NCI-H226 (cell line): ENCODE measurements around the gene CARMIL3.
"Not testable (repeated sequence)": the region's sequence is repeated elsewhere in the genome, so short reads cannot be mapped to it uniquely, and the experiment has no call there.

Source experiments
- DNase-seq: peaks from one replicate; pipeline ENCODE4 v3.0.0-alpha.2; 2015

CARMIL3 gene

DNA sequence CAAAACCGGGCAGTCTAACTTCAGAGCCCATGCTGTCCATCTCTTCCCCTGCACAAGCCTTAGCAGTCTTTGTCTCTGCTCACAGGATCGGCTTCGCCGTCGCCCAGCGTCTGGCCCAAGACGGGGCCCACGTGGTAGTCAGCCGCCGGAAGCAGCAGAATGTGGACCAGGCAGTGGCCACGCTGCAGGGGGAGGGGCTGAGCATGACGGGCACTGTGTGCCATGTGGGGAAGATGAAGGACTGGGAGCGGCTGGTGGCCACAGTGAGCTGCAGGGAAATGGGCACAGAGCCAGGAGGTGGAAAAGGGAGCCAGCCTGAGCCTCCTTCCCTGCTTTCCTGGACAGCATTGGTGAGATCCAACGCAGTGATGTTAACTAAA, 14.2 kb upstream of the CARMIL3 start:
- no peak for DNase-seq

- no peak for DNase-seq
Measured at GRCh38 chr14:24038686-24039085, 13.1 kb upstream of the CARMIL3 start.

GRCh38 chr14:24040692-24041091, 11.1 kb upstream of the CARMIL3 start:
- DNase-seq: no peak

GRCh38 chr14:24042746-24043145, 9.1 kb upstream of the CARMIL3 start:
- DNase-seq: no peak

DNA sequence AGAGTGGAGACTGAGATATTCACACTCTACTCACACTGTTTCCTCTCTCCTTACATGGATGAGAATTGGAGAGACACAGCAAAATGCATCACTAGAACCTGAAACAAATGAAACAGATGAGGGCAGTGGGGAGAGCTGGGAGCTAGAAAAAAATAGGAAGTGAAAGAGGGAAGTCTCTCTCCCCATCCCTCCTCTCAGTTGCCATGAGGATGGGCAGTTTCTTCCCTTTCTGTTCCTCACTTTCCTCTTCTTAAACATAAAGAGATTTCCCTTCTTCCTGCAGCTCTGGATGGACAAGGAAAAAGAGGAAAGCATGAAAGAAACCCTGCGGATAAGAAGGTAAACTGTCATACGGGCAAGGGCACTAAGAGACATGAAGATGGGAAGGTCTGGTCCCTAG, 2.8 kb upstream of the CARMIL3 start:
- DNase-seq: not testable (repeated sequence)

GRCh38 chr14:24050753-24051152, 1.1 kb upstream of the CARMIL3 start:
- DNase-seq: not testable (repeated sequence)

DNA sequence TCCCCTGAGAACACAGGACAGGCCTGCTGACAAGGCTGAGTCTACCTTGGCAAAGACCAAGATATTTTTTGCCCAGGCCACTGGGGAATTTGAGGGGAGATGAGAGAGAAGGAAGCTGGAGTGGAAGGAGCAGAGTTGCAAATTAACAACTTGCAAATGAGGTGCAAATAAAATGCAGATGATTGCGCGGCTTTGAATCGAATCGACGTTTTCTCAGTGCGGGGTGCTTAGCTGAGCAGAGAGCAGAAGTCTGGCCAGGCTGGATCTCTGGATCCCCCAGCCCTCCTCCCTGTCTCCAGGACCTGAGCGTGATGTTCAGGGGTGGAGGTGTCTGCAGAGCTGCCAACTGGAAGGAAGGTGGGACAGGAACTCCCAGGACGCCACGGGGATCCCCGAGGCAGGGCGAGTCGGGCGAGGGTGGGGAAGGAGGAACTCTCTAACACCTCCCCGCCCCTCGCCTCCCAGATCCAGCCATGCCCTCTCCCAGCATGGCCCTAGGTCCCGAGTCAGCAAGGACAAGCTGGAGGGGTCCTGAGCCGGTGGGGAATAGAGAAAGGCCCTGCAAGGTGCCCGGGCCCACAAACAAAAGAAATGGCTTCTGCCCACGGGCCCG, 527 bp upstream of the CARMIL3 start:
- DNase-seq: no peak

- no peak for DNase-seq
Measured at GRCh38 chr14:24052656-24053547, 1.1 kb downstream of the CARMIL3 start.

GRCh38 chr14:24053548-24054323, 1.9 kb downstream of the CARMIL3 start:
- no peak for DNase-seq

GRCh38 chr14:24054324-24054641, 2.5 kb downstream of the CARMIL3 start:
- DNase-seq: no peak

GRCh38 chr14:24054646-24055045, 2.8 kb downstream of the CARMIL3 start:
- DNase-seq: no peak

DNA sequence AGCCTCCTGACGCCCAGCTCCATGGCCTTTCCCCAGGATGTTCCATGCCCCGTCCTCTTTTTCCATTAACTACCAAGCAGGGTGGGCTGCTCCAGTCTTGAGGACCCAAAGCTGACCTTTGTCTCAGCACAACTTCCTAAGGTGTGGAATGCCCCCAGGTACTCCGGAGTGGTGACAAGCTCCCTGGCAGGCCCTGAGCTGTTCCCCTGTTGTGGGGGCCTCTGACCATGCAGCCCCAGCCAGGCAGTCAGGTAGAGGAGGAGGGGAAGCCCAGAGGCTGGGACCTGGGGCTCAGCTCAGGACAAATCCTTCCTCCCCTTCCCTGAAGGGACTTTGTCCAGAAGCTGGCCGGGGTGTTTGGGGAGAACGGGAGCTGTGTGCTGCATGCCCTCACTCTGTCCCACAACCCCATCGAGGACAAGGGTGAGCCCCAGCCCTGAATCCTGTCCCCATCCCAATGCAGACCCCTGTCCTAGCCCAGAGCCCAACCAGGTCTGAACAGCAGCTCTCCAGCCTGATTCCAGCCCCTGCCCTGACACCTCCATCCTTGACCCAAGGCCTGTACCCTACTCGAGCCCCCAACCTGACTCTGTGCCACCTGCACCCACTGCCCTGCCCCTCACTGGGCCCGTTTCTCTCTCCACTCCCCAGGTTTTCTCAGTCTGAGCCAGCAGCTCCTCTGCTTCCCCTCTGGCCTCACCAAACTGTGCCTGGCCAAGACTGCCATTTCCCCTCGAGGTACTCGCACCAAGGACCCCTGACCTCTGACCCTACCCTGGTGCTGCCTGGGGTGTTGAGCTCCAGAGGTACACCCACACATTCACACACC, 4.4 kb downstream of the CARMIL3 start:
- DNase-seq: no peak

- DNase-seq: no peak
Measured at GRCh38 chr14:24056800-24057184, 5.0 kb downstream of the CARMIL3 start.

DNA sequence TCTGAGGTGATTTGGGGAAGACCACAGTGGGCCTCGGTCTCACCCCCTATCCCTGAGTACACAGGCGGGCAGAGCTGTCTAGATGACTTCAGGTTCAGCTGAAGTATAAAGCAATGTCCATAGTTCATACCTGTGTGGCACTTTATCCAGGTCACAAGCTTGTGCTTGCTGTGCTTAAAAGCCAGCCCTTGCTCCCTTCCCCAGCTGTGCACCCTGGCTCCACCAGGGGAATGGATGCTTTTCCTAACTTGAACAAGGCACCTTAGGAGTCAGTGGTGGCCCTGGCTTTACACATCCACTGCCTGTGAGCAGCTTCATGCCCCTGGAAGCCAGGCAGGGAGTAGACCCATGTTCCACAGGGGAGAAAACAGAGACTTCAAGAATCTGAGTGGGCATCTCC, 5.5 kb downstream of the CARMIL3 start:
- no peak for DNase-seq

- DNase-seq: no peak
Measured at GRCh38 chr14:24057867-24058259, 6.1 kb downstream of the CARMIL3 start.

DNA sequence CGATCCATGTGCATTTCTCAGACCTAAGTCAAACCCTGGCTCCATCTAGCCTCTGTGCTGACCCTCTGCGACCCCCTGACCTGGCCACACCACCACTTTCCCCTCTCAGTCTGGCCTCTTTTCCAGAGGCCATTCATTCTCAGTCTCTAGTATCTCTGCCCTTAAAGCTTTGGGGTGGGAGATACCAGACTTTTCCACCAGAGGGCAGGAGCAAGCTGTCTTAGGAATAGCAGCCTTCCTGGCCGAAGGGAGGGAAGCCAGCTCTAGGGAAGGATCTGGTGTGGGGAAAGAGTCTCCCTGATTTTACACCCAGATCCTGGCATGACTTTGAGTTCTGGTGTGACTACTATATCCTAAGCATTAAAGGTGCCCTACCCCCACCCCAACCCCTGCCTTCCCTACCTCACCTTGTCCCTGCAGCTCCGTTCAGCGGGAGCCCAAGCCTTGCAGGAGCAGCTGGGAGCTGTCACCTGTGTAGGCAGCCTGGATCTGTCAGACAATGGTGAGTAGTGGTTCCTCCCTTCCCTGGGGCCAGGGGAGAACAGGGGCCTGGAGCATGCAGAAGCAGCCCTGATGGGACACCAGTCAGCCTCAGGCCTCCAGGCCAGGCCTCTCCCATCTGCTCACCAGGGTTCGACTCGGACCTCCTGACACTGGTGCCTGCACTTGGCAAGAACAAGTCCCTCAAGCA, 6.6 kb downstream of the CARMIL3 start:
- DNase-seq: peak; percentile 39

DNA sequence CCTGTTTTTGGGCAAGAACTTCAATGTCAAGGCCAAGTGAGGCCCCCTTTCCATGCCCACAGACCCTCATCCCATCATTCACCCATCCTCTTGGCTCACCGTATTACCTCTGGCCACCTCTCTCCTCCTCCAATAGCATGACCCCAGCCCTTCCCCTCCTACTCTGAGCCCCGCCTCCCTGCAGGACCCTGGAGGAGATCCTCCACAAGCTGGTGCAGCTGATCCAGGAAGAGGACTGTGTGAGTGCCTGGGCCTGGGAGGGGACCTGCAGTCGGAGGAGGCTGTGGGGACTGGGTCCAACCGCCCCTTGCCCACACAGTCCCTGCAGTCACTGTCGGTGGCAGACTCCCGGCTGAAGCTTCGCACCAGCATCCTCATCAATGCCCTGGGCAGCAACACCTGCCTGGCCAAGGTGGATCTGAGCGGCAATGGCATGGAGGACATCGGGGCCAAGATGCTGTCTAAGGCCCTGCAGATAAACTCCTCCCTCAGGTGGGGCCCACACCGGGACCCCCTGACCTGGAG, 7.2 kb downstream of the CARMIL3 start:
- DNase-seq: no peak

DNA sequence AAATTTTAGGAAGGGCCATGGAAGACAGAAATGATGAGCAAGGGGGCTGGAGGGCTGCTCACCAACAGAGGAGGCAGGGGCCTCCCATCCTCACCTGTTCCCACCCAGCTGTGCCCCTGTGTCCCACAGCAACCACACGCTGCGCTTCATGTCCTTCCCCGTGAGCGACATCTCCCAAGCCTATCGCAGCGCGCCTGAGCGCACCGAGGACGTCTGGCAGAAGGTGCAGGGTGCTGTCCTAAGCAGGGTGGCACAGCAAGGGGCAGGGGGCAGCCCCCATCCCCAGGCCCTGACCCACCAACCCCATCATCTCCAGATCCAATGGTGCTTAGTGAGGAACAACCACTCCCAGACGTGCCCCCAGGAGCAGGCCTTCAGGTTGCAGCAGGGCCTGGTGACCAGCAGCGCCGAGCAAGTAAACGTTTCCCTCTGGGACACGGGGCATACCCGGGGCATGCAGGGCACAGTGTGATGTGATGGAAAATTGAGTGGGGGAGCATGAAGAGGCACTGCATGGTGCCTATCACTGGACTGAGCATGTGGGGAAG, 8.1 kb downstream of the CARMIL3 start:
- DNase-seq: no peak

- DNase-seq: no peak
Measured at GRCh38 chr14:24060443-24060842, 8.6 kb downstream of the CARMIL3 start.

DNA sequence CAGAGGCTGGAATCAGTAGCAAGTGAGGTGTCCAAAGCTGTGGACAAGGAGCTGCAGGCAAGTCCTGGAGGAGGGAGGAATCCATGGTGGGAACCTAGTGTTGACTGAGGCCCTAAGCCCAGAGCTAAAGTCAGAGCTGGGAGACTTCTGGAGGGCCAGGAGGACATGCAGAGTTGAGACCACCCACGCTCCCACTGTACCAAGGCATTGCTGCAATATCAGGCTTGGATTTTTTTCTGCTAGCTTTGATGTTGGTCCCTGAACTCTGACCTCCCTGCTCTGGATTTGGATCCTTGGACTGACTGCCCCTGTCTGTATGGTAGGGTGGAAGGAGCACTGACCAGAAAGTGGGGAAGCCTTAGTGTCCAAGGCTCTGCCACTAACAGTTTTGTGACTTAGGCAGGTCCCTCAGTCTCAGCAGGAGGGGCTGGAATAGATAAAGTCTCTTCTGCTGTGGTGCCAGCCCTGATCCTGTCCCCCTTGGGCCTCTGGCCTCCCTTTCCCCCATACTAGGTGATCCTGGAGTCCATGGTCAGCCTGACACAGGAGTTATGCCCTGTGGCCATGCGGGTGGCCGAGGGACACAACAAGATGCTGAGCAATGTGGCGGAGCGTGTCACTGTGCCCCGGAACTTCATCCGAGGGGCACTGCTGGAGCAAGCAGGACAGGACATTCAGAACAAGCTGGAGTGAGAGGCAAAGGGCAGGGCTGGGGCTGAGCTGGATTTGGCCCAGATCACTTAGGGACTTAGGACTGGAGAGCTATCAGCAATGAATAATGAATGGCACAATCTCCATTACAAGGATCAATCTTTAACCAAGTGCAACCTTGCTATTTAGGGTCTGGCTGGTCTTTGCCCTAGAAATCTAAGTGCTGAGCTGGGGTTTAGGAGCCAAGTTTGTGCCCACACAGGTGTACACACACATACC, 9.4 kb downstream of the CARMIL3 start:
- no peak for DNase-seq
